GM12874 (cell line): ENCODE data around the gene REXO1.

Experiments used
- CTCF ChIP-seq: IDR thresholded peaks from 2 replicates; pipeline ENCODE4 v1.5.1; 2011; ENCODE audit warnings: low read depth, mild to moderate bottlenecking, control low read depth, low read length, moderate library complexity; ENCODE audit not compliant: insufficient read depth

REXO1 gene

GRCh38 chr19:1822210-1822609 lies 26.1 kb downstream of the REXO1 start:
- TF ChIP-seq CTCF = no peak

- no peak for TF ChIP-seq CTCF
These were observed 28.7 kb downstream of the REXO1 start for GRCh38 chr19:1819341-1820255.

GRCh38 chr19:1818549-1819195 lies 29.6 kb downstream of the REXO1 start:
- no peak for TF ChIP-seq CTCF

- no peak for TF ChIP-seq CTCF
These were observed 30.6 kb downstream of the REXO1 start for GRCh38 chr19:1817553-1818179.

- TF ChIP-seq CTCF = no peak
These were observed 31.6 kb downstream of the REXO1 start for GRCh38 chr19:1816530-1817298.

- TF ChIP-seq CTCF = no peak
These were observed 32.4 kb downstream of the REXO1 start for GRCh38 chr19:1815605-1816529.
